Right lobe of liver (tissue), 4 donors: ENCODE data around the gene GALNTL6.

Source experiments
- POLR2A ChIP-seq: fragments of 450-650 bp; IDR thresholded peaks from one replicate; pipeline ENCODE4 v1.6.1; 2017; ENCODE audit warnings: antibody characterized with exemption, mild to moderate bottlenecking
- TF ChIP-seq, protein P1 (sequence below), 4 donors: fragments of 200-600 bp in 3 of 4; fragments of 450-650 bp in 1 of 4; IDR thresholded peaks; one replicate each; pipeline versions ENCODE4 v1.5.1 to v1.8.0; 2016 to 2022; ENCODE audit warnings: antibody characterized with exemption in 4 of 4, mild to moderate bottlenecking in 2 of 4
- donor health status: DM: no; HTN: no; CAD: no.
- donor health status: DM: no; HTN: no; CAD: no.
- donor health status: DM: no; HTN: yes; CAD: no.

DNA sequence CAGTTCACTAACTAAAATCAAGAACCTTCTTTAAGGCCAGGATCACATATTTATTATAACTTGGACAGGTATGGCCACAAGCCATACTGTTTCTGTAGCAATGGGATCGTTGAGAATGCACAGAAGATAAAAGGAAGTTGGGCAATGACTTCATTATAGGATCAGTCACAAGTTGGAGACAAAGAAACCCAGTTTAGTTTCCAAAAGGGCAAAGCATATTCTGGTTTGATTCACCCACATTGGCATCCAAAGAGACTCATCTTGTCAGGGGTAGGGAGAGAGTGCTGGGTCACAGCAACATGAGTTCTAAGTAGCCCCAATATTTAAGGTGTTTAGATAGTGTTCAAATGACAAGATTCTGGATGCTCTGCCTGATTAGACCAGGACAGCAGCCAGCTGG lies 1038.3 kb downstream of the GALNTL6 start:
- no peak for TF ChIP-seq POLR2A
- TF ChIP-seq, protein P1, sequence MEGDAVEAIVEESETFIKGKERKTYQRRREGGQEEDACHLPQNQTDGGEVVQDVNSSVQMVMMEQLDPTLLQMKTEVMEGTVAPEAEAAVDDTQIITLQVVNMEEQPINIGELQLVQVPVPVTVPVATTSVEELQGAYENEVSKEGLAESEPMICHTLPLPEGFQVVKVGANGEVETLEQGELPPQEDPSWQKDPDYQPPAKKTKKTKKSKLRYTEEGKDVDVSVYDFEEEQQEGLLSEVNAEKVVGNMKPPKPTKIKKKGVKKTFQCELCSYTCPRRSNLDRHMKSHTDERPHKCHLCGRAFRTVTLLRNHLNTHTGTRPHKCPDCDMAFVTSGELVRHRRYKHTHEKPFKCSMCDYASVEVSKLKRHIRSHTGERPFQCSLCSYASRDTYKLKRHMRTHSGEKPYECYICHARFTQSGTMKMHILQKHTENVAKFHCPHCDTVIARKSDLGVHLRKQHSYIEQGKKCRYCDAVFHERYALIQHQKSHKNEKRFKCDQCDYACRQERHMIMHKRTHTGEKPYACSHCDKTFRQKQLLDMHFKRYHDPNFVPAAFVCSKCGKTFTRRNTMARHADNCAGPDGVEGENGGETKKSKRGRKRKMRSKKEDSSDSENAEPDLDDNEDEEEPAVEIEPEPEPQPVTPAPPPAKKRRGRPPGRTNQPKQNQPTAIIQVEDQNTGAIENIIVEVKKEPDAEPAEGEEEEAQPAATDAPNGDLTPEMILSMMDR (IDR thresholded peaks at IDR 0.05), result no peak
